UCSD-AML1 (cell line): ENCODE results near the gene ADAMTS2.

ENCODE experiments used
- DNase-seq: peaks from one replicate; lab custom pipeline; 2025; ENCODE audit not compliant: unreplicated experiment; lab: John Stamatoyannopoulos, UW

Gene ADAMTS2

GRCh38 chr5:179235416-179236400 lies 109.6 kb downstream of the ADAMTS2 start:
- no peak for DNase-seq

DNA sequence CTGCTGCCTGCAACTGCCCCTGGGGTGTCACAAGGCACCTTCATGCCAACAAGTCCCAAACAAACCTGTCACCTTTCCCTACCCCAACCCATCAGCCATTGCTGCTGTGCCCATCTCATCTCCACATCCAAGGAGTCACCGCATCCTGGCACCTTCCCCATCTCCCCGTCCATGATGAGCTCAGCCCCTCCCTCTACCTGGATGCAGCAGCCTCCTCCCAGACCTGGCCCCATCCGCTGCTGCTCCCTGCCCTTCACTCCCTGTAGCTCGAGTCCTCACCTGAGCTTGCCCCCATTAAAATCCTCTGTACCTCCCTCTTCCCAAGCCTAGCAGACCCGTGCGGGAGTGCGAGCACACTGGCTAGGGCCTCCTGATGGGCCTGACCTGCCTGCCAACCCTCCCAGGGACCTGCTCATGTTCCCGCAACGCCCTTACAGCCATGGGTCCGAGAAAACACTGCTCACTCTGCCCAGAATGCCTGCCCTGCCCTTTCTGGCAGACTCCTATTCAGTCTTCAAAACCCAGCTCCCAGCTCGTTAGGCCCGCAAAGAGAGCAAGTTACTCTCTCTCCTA lies 110.6 kb downstream of the ADAMTS2 start:
- DNase-seq = no peak

DNA sequence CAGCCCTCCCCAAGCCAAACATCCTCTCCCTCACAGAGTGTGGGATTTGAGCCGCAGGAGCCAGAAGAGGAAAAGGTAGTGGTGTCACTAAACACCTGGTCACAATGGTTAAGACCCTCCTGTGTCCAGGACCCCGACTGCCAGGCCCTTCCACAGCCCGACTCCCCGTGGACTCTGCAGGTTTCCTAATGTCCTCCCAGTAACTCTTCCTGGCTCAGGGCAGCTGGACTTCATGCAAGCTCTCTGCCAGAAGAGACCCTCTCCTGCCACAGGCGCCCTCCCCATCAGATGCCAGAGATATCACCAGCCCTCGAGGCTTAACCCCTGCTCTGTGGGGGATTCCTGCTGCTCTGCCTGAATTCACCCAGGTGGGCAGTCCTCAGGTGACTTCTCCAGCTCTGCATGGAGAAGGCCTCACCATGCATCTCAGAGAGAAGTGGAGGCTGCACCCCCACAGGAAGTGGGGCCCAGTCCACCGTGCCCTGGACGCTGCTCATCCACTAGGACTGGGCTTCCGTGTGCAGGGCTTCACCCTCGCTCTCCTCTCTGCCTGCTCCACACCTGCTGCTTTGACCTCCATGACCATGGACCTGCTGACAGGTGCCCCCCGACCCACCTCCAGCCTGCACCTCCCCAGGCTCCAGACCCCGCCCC lies 111.2 kb downstream of the ADAMTS2 start:
- DNase-seq = no peak

DNA sequence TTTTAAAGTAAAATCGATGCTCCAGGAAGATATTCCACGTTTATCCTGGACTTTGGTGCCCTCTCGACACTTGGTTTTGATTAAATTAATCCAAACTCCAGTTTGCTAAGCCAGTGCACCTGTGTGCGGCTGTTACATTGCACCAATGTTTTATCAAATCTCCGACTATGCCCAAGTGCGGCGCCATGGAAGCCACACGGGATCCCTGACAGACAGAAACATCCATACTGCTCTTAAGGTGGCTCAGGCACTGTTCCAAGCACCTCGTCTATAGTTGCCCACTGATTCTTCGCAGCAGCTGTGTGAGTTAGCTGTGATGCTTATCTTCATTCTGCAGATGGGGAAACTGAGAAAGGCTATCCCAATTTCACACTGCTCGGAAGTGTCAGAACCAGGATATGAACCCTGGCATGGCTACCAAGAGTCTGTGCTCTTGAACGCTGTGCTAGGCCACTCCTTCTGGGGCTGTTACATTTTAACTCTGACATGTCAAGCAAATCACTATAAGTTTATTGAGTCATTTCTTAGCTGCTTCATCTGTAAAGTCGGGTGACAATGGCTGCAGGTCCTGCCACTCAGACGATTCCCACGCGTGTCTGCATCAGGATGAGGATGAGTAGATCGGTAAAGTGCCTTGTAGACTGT lies 113.0 kb downstream of the ADAMTS2 start:
- no peak for DNase-seq

DNA sequence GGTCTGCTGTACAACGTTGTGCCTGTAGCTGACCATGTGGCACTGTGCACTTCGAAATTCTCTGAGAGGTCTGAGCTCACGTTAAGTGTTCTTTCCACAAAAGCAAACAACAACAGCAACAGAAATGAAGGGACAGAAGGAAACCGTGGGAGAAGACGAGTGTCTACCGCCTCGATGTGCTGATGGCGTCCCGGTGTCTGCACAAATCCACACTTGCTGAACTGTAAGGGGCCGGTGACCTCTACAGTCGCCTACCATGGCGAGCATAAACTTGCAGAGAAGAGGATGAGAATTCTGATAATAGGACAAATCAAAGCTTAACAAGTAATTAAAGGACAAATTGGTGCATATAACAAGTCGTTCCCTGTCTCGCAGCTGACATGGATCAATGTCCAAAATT lies 114.0 kb downstream of the ADAMTS2 start:
- no peak for DNase-seq

DNA sequence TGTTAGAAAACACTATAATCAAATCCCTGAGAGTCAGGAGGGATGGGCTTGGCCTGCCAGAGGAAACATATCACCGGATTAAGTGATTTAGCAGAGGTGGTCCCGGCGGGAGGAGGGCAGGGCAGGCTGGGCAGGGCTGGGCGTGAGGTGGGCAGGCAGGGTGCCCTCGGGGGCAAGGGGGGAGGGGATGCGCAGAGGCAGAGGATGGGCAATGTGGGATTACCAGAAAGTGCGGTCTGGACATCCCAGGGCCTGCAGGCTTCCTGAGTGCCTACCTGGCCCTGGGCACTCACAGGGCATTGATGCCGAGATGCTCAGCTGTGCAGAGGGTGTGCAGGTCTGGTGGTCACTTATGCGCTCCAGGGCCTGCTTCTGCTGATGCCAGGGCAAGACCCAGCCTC lies 115.2 kb downstream of the ADAMTS2 start:
- DNase-seq = no peak

- no peak for DNase-seq
Observed at GRCh38 chr5:179229331-179229831, 115.9 kb downstream of the ADAMTS2 start.

GRCh38 chr5:179228341-179229121 lies 116.7 kb downstream of the ADAMTS2 start:
- no peak for DNase-seq

DNA sequence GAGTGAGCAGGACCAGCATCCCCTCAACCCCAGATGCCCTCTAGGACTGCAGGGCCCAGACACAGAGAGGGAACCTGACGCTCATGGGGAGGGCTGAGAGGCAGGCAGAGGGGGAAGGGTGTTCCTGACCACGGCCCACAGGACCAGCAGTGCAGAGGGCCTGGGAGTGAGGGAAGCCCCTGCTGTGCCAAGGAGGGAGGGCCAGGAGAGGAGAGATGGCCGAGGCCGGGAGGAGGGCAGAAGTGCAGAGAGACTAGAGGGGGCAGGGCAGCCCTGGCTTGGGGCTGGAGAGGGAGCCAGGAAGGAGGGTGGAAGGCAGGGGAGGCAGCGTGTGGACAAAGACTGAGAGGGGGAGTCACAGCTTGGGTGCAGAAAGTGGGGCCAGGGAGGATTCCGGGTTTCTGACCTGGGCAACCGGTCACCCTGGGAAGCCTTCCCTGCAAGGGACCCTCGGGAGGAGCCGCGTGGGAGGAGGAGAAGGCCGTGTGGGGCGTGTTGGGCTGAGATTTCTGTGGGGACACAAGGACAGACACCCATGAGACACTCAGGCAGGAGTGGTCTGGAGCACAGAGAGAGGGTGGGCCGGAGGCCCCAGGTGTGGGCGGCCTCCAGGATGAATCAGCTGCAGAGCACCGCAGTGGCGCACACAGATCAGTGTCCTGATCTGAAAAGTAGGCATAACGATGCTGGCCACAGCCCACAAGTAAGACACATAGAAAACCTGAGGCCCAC lies 117.5 kb downstream of the ADAMTS2 start:
- no peak for DNase-seq

DNA sequence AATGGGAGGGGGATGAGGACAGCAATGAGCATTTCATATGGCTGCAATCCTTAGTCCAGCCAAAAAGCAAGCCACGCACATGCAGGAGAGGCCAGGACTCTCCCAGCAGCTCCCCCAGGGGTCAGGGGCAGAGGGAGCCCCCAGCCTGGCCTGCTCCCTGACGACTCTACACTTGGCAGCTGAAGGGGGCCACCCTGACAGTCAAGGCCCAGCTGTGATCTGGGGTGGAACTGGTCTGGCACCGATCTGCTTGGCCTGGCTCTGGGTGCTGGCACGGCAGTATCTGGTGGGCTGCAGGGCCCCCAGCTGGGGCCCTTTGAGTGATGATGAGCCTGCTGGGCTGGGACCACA lies 118.1 kb downstream of the ADAMTS2 start:
- DNase-seq = no peak

GRCh38 chr5:179226696-179227095 lies 118.6 kb downstream of the ADAMTS2 start:
- DNase-seq = no peak

DNA sequence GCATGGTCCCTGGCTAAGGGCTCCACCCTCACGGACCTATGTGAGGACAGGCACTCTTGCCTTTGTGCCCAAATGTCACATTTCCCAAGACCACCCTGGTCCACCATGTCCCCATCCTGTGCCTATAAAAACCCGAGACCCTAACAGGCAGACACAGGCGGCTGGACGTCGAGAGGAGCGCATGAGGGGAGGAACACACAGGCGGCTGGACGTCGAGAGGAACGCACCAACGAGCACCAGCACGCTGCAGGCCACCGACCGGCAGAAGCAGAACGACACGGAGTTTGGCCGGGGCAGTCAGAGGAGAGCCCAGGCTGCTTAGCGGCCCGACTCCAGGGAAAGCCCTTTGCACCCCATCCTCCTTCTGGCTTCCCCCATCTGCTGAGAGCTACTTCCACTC lies 119.9 kb downstream of the ADAMTS2 start:
- no peak for DNase-seq

- DNase-seq = no peak
Observed at GRCh38 chr5:179224741-179225140, 120.5 kb downstream of the ADAMTS2 start.

DNA sequence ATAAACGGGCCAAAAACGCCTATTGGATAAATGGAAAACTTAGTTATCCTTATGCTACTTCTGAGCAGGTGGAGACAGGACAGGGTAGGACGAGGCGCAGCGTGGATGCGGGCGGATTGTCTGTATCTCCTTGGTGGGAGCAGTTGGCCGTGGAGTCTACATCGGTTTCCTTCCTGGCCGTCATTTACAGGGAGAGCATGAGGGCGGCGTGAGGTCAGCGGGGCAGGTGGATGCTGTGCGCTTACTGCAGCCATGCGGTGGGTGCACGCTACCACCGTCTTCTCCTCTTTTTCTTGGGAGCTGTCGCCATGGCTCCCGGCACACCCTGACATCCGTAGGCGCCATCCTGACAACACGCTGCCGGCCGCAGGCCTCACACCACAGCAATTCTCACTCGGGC lies 121.3 kb downstream of the ADAMTS2 start:
- DNase-seq = no peak

GRCh38 chr5:179223528-179223927 lies 121.7 kb downstream of the ADAMTS2 start:
- no peak for DNase-seq

DNA sequence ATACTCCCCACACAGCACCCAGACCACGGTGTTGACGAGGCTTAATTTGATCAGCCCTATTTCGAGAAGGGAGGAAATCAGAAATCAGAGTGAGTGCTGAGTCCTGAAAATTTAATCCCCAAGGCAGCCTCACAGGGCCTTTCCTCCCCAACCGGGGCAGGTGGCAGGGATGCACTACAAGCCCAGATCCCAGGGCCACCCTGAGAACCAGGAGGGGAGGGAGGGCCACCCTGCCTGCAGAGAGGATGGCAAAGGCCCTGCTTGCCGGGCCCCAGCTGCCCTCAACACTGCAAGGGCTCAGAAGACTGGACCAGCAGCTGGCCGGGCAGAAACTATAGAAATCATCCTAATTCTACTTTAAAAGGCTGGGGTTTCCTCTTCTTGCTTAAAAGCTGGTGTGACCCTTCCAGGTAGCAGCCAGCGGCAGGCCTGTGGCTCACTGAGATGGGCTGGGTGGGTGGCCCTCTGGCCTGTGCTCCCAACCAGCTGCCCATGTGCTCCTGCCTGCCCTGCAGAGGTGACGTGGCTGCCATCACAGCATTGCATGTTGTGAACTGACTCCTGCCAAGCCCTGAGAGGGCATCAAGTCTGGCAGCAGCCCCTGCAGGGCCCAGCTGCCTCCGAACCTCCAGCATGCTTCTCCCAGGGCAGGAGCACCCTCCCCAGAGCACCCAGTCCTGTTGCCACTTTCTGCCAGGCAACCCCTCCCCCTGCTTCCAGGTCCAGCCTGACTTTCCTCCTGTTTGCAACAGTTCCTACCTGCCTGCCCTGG lies 122.8 kb downstream of the ADAMTS2 start:
- DNase-seq = no peak

DNA sequence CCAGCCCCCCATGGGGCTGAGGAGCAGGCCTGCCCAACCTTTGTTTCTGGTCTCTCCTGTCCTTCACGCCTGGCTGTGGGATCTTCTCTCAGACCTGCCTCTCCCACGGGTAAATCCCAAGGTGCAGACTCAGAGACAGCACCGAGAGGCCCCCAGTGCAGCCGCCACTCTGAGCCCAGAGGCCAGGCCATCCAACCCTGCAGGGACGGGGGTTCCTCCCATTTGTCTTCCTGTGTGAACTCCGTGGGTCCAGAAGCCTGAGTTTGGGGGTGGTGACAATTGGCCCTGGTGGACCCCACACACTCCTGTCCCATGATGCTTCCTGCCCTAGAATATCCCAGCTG lies 123.4 kb downstream of the ADAMTS2 start:
- DNase-seq = no peak

DNA sequence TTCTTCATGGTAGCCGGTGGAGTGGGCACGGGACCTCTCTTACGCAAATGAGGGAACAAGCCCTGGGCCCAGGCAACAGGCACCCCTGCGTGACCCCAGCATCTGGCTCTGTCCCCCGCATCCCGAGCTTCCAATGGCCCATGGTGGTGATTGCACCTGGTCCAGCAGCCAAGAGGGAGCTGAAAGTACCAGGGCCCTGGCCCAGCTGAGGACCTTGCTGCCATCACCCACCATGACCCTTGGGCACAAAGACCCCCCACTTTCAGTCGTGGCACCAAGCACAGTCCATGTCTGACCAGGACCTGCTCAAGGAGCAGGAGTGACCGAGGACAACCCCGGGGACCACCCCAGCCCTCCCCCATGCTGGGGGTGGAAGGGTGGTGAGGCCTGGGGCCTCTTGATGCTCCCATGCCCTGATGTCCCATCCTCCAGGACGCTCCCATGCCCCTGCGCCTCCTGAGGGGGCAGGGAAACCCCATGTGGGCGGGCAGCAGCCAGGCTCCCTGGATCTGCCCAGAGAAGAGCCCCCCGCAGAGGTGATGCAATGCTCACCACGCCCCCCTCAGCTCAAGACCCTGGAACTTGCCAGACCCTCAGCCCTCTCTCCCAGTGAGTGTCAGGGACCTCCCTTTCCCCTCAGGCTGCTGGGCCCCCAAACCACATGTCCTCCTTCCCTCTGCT lies 123.9 kb downstream of the ADAMTS2 start:
- DNase-seq = no peak

DNA sequence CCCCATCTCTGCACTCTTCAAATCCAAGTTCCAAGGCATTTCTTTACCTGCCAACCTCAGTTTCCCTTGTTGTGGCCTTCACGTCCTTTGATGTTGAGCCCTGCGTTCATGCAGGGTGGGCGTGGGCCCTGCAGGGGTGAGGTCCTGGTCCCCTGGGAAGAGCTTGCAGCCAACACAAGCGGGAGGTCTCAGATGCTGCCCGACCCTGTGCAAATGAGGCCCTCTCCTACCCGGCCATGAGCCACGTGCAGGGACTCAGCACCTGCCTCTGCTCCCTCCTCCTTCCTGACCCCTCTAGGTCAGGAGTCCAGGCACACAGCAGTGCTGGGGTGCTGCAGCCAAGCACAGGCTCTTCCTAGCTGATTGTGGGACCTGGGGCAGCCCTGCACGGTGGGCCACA lies 124.5 kb downstream of the ADAMTS2 start:
- no peak for DNase-seq
